Right renal pelvis (tissue), 4 donors: Measurements from ENCODE around the gene HHIPL2. TPM values are rescaled to one million over a fixed set of nuclear protein-coding genes. Genes with fewer than 3 reads are reported as not detected.

Source experiments
- DNase-seq, 4 donors: peaks; one replicate each; pipeline ENCODE4 v3.0.0-alpha.2; 2013; ENCODE audit warnings: low read depth in 4 of 4, low spot score in 3 of 4, missing footprints in 1 of 4
- polyA plus RNA-seq, 4 donors: library from polyadenylated mRNA; unstranded; fragments of 120-200 nt; gene quantifications; one replicate each; pipeline ENCODE4 v1.2.1, GENCODE V29; 2013; ENCODE audit not compliant: insufficient read length in 4 of 4

Gene HHIPL2
- 1 to 10 TPM in 1 of 4 donors, under 1 TPM in 3; 0.35 to 1.6 (median 0.84) TPM for polyA plus RNA-seq

DNA sequence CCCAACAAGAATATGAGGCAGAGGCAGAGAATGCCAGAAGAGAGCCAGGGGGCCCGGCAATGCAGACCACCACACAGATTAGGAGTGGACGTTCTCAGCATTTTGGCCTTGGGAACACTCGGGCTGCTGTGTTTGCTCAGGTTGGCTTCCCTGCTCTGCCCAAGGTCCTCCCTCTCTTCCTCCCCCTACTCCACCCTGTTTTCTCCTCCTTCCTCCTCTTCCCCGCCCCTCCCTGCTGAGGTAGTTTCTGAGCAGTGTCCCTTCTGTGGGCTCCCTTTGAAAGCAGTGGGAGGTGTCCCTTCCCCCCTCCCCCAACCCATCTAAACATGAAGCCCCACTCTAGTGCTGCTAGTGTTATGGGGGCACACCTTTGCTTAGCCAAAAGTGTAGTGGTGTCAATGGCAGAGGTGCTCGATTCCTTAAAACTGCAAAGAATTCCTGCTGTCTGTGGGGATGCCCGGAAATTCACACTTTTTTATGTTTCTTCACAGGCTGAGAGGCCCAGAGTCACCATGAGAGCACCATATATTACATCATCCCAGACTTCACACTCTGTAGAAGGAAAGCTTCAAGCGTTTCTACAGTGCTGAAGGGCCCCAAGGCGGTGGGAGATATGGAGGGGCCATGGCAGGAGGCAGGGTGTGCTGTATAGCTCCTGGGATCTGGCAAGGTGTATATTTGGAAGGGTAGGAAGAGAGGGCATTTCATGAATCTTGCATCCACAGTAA, at the start of gene HHIPL2:
Gene HHIPL2, minus strand, starts transcription at position 161 of the 728 bp plus-strand sequence. Its CDS starts 60 bp downstream, at position 101.
- DNase-seq, result no peak

DNA sequence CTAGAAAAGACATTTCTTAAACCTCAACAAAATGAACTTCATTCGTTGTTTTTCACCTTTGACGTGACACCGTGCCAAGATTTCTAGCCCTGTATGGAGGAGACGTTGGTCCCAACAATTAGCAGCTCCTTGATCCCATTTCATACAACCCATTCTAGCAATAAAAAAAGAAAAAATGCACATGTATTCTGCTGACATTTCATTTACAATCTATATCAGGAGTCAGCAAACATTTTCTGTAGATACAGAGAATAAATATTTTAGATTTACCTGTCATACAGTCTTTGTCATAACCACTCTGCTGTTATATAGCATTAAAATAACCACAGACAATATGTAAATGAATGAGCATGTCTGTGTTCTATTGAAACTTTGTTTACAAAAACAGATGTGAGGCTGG, 48.8 kb upstream of the HHIPL2 start:
- no peak for DNase-seq

DNA sequence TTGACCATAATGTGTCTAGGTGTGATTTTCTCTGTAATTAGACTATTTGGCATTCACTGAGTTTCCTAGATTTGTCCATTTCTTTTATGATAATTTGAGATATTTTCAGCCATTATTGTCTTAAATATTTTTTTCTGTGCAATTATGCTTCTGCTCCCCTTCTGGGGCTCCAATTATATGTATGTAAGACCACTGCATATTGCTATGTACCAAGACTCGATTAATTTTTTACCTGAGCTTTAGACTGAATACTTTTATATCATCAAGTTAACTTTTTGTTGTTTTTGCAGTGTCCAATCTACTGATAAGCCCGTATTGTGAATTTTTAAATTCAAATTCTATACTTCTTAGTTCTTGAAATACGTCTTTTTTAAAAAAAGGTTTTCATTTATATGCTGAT, 46.9 kb upstream of the HHIPL2 start:
- no peak for DNase-seq

DNA sequence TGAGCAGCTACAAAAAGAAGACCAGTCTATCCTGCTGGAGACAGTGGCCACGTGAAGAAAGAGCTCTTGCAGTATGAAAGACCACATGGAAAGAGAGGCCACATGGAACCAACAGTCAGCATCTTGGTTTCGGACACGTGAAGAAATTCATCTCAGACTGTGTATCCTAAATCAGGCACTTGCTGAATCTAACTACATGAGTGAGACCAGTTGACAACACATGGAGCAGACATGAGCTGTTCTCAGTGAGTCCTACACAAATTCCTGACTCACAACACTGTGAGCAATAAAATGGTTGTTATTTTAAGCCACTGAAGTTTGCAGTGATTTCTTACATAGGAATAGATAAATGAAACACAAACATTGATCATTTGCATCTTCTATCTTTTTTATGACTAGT, 44.3 kb upstream of the HHIPL2 start:
- no peak for DNase-seq

DNA sequence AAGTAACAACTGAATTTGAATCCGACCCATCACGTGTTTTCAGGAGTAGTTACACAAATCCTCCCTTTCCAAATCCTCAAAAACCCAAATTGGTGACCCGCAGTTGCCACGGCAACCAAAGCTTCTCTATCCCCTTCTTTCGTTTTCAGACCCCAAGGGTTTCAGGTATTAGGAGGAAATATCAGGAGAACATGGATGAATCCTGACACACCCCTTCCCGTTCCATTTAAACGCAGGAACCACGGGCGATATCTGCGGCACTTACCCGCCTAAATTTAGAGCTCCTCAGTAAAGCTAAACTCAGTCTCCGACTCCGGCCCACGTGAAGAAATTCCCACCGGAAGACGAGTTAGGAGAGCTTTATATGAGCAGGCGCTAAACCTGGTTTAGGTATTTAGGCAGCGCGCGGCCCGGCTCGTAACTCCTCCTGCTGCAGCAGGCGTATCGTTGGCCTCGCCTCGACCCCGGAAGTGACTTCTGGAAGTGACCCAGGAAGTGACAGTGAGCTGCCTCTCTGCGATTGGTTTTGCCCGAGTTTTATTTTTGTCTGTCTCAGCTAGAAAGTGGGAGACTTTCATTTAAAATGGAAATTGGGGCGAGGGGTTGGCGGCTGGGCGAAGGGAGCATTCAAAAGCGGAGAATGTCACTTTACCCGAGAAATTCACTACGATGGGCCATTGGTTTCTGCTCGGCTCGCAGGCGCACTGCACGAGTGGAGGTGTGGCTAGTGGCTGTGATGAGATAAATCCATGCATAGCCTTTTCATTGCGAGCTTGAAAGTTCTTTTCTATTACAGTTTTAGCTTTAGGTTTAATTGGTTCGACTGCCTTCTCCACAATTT, 41.8 kb upstream of the HHIPL2 start, which contains the start of gene TAF1A:
Gene TAF1A, minus strand, starts transcription at position 472 of the 841 bp plus-strand sequence.
- DNase-seq, result peak; percentile 75 to 83 (median 76)

DNA sequence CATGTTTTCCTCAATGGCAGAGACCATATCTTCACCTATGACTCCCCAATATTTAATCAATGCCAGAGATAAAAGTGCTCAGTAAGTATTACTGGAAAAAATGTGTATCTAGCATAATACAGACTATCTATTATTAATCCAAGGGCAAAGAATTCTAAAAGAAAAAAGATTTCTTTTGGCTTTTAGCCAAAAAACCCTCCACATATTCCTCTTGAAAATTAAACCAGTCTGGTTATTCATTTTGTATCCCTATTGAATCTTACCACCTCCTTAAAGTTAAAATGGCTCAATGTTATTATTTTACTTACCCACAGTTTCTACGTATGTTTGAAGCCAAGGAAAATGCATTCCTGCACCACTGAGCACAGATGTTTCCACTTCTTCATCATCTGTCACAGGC, 40.2 kb upstream of the HHIPL2 start:
- DNase-seq, result no peak

DNA sequence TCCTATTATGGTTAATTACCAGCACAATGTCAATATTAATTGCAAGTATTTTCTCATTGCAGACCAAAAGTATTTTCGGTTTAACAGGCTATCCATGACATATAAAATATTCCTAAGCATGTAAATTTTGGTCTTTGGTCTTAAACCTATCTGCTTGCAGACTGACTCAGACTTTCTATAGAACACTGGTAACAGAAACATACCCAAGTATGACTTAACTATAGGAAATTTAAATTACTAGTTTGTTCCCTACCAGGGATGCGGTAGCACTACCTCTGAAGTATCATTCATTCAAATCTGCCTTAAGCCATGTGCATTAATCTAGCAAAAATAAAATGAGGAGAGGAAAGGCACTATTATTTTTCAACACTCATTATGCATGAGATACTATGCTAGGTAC, 38.9 kb upstream of the HHIPL2 start:
- DNase-seq, result no peak

DNA sequence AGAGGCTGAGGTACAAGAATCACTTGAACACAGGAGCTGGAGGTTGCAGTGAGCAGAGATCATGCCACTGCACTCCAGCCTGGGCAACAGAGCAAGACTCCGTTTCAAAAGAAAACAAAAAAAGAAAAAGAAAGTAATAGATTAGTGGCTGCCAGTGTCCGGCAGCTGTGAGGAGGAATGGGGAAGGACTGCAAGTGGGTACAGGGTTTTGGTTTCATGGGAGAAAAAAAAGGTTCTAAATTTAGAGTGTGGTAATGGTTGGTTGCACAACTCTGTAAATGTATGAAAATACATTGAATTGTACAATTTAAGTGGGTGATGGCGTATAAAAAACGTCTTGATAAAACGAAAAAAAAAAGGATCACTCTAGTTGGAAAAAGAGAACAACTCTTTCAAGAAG, 35.2 kb upstream of the HHIPL2 start:
- DNase-seq, result no peak

DNA sequence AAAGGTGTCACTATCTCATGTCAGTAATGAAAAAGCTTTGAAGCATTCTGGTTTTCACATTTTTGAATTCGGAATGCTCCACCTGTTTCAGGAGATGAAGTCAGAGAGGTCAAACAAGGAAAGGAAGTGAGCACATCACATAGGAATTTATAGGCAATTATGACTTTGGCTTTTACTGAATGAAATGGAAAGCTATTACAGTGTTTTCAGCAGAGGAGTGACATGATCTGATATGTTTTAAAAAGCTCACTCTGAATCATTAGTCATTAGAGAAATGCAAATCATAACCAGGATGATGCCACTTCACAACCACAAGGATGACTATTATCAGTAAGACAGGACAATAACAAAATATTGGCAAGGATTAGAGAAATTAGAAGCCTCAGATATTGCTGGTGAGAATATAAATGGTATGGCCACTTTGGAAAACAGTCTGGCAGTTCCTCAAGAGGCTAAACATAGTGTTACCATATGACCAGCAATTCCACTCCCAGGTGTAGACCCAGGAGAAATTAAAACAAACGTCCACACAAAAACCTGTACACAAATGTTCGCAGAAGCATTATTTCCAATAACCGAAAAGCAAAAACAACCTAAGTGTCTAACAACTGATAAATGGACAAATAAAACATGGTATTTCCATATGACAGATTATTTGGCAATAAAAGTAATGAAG, 34.3 kb upstream of the HHIPL2 start:
- no peak for DNase-seq

DNA sequence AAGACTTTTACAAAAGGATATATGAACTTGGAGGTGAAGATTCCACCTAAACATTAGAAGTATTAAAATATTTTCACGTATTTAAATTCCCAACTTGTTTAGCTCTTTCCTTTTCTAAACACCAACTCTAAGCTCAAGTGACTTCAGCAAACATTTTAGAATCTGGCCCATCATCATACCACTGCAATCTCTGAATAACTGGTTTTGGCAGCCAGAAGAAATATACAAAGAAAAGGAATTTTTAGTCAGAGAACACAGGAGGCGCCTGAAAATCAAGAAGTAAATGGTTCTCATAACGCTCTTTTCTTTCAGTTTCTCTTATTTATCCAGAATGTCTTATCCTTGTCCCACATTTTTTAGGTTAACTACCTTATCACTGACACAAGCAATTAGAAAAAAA, 31.4 kb upstream of the HHIPL2 start:
- DNase-seq, result no peak

DNA sequence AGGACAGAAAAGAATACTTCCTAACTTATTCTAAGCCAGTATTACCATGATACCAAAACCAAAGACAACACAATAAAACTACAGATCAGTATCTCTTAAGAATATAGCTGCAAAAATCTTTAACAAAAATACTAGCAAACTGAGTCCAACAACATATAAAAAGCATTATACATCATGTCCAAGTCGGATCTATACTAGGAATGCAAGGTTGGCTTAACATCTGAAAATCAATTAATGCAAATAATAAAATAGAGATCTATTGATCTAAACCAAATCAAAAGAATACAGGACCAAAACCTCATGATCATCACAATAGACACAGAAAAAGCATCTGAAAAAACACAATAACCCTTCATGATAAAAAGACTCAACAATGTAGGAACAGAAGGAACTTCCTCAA, 22.9 kb upstream of the HHIPL2 start:
- DNase-seq, result no peak

DNA sequence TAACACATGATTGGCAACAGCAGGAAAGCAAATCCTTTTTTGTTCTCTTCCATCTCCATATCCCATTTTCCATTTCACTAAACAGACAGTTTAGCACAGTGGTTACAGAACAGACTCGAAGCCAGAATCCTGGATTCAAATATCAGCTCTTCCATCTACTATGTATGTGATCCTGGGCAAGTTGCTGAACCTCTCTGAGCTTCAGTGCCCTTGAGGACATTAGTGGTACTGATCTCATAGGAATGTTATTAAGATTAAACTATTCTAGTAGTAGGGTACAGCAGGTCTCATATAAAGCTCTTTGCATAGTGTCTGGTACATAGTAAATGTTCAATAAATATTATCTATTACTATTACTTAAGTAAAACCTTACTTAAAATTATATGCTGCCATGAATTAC, 13.8 kb upstream of the HHIPL2 start:
- no peak for DNase-seq

DNA sequence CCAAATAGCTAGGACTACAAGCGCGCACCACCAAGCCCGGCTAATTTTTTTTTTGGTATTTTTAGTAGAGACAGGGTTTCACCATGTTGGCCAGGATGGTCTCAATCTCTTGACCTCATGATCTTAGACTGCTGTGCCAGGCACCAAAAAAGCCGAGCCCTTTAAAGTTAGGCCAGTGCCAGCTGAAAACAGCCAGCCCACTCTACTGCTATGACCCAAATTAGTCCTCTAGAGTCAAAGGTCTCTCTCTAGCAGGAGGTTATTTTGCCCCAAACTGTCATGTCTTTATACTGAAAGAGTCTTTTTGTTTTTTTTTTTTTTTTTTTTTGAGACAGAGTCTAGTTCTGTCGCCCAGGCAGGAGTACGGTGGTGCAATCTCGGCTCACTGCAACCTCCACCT, 9.7 kb upstream of the HHIPL2 start:
- DNase-seq, result no peak

DNA sequence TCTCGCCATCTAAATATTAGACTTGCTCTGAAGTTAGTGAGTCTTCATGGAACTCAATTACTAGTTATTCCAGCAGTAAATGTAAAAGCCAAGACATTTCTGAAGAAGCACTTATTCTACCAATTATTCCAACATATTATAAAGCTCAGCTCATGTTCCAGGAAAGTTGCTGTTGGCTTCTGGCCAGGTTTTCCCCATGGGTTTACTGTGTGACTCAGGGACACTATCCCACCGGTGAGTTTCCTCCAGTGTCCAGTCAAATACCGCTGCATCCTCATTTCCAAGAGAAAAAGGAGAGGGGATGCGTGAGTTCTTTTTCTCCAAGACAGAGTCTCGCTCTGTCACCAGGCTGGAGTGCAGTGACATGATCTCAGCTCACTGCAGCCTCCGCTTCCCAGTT, 9.2 kb upstream of the HHIPL2 start:
- DNase-seq, result no peak

DNA sequence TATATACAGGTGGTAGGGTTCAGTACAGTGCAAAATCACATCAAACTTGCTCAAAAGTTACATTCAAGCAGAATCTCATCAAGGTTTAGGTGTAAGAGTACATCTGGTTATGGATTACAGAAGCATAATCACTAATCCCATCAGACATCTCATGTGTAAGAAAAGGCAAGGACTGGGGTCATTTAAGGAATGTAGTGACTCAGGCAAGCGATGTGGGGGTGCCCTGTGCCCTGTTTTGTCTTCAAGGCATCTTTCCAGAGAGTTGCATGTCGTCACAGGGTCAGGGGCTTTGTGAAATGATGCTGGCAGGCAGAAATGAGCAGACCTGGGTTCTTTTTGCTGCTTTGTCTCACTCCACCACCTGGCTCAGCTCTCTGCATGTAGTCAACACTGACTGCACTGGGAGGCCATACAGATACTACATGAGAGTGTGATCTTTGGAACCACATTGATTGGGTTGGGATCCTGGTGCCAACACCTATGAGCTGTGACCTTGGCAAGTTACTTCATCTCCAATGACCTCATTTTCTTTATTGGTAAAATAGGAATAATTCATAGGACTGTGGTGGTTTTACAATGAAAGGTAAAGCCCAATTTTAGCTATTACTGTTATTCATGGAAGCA, 8.2 kb upstream of the HHIPL2 start:
- no peak for DNase-seq

DNA sequence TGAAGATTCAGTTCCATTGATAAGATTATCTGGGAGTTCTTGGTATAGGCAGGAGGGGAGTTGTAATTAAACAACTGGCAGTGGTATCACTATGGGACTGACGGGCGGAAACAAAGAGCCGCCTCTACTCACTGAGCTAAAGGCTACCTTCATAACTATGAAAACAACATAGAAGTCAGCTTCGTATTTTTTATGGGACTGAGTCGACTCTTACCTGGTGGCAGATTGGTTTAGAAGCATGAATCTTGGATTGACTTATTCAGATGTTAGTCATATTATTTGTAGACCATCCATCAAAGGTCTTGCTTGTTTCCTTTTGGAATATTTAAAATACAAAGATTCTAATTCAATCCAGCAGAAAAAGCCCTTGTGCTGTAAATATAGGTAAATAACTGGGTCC, 6.3 kb upstream of the HHIPL2 start:
- no peak for DNase-seq

DNA sequence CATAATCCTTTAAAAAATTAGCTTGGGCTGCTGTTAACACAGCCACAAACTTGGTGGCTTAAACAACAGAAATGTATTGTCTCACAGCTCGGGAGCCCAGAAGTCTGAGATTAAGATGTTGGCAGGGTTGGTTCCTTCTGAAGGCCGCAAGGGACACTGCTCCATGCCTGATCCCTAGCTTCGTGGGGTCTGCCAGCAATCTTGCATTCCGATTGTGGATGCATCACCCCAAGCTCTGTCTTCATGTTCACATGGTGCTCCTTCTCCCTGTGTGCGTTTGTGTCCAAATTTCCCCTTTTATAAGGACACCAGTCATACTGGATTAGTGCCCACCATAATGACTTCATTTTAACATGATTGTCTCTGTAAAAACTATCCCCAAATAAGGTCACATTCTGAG, 5.0 kb upstream of the HHIPL2 start:
- no peak for DNase-seq

DNA sequence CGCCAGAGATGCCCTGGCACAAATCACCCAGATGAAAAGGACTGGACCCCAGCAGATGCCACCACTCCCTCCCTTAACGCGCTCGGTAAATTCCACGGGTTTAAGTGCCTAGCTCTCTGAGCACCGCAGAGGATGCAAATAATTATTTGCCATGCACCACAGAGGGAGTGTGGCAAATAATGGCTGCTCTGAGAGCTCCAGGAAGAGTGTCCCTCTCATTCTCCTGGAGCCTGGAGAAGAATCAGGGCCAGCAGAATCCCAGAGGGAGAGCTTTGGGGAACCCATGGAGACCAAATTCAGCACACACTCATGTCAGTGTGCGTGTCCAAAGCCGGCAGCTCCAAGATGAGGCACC, 667 bp downstream of the HHIPL2 start:
- no peak for DNase-seq

DNA sequence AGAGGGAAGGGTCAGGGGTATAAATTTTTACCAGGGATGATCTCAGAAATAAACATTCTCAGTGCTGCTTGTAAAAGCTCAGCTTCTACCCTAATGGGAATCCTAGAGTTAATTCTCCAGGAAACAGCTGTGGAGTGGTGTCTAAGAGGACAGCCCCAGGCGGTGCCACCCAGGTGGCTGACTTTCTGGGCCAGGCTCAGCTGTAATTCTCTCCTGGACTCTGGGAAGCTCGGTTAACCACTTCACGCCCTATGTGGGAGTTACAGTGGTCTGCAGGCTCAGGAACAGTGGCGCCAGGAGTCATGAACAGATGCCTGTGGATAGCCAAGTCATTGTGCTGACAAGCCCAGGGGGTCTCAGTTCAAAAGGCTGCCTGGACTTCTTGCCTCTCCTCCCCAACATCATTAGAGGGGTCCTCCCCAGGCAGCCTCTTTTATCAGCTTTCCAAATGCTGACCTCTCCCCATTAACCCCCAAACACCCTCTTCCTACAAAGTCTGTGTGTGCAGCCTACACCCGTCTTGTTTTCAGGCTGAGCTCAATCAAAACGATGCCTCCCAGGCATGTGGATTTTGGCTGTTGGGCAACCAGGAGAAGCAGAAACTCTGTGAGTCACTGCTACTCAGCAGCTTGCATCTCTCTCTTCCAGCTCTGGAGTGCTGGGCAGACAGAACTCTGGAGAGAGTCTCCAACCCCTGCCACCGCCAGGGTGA, 1.2 kb downstream of the HHIPL2 start:
- DNase-seq, result peak in 2 of 4 donors; percentile 4 to 17

DNA sequence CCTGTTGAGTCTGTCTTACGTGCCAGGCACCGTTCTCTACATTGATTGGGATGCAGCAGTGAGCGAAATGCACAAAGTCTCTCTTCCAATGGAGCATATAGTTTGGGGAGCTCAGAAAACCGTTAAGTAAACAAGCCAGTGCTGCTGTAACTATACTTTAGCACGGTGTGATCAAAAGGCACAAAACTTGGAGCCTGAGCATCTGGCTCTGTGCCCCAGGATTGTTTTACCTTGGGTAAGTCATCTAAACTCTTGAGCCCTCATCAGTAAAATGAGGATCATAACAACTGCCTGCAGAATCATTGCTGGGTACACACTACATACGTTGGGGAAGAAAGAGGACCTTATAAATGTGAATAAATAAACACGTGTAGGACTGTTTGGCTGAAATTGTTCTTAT, 1.8 kb downstream of the HHIPL2 start:
- no peak for DNase-seq
